MCF 10A (cell line): Measurements from ENCODE around the gene B4GALT5. TPM values are rescaled to one million over a fixed set of nuclear protein-coding genes. Genes with fewer than 3 reads are reported as not detected.
"Not testable (repeated sequence)": the region's sequence is repeated elsewhere in the genome, so short reads cannot be mapped to it uniquely, and the experiment has no call there.

Experiments used
- BruUV-seq: library from RNA; stranded (reverse); fragments of 400-500 nt; replicated peaks from 2 replicates; lab custom pipeline; 2021; lab: Mats Ljungman, UMichigan
- CTCF ChIA-PET: fragments of 300-600 bp; sonication (Branson Sonifier 250); formaldehyde crosslinking; extraction: SDS; loops from one replicate; lab custom pipeline; 2021; ENCODE audit warnings: antibody characterized with exemption, inconsistent platforms; lab: Yijun Ruan, JAX
- POLR2A ChIA-PET: fragments of 300-600, 350-650 bp; sonication (Branson Sonifier 250); formaldehyde crosslinking; extraction: SDS; loops from one replicate; lab custom pipeline; 2020; ENCODE audit warnings: antibody characterized with exemption, inconsistent platforms; lab: Yijun Ruan, JAX
- DNase-seq: peaks from one replicate; pipeline ENCODE4 v3.0.0-alpha.2; 2018; ENCODE audit not compliant: unreplicated experiment
- H3K27ac Mint-ChIP-seq: one replicate; pipeline ENCODE4 v1.8.0; 2022; ENCODE audit warnings: mild to moderate bottlenecking, low read depth, mixed read lengths; ENCODE audit not compliant: unreplicated experiment
- H3K27me3 Mint-ChIP-seq: one replicate; pipeline ENCODE4 v1.8.0; 2022; ENCODE audit warnings: mixed read lengths; ENCODE audit not compliant: insufficient read depth, unreplicated experiment
- H3K36me3 Mint-ChIP-seq: one replicate; pipeline ENCODE4 v1.8.0; 2022; ENCODE audit warnings: mild to moderate bottlenecking, moderate library complexity, mixed read lengths; ENCODE audit not compliant: insufficient read depth, unreplicated experiment
- H3K4me1 Mint-ChIP-seq: one replicate; pipeline ENCODE4 v1.8.0; 2022; ENCODE audit warnings: mixed read lengths; ENCODE audit not compliant: insufficient read depth, unreplicated experiment
- H3K4me3 Mint-ChIP-seq: one replicate; pipeline ENCODE4 v1.8.0; 2022; ENCODE audit warnings: mild to moderate bottlenecking, moderate library complexity, mixed read lengths; ENCODE audit not compliant: unreplicated experiment
- H3K9me3 Mint-ChIP-seq: one replicate; pipeline ENCODE4 v1.8.0; 2022; ENCODE audit warnings: mixed read lengths; ENCODE audit not compliant: unreplicated experiment
- intact Hi-C: fragments of 100-400 bp; cut with micrococcal nuclease; formaldehyde crosslinking; loops from 2 replicates; pipeline ENCODE4 v1.14.1; 2022
- total RNA-seq: library from RNA; stranded (reverse); gene quantifications from 2 replicates; pipeline ENCODE4 v1.2.3, GENCODE V29; 2022
- TF ChIP-seq, protein P1 (sequence below): fragments of 200-600 bp; IDR thresholded peaks from one replicate; pipeline ENCODE4 v1.8.0; 2022; ENCODE audit warnings: antibody characterized with exemption, mild to moderate bottlenecking; ENCODE audit not compliant: unreplicated experiment

B4GALT5 gene
- total RNA-seq, 1 experiment from 2014 or later: 17.1 TPM

DNA sequence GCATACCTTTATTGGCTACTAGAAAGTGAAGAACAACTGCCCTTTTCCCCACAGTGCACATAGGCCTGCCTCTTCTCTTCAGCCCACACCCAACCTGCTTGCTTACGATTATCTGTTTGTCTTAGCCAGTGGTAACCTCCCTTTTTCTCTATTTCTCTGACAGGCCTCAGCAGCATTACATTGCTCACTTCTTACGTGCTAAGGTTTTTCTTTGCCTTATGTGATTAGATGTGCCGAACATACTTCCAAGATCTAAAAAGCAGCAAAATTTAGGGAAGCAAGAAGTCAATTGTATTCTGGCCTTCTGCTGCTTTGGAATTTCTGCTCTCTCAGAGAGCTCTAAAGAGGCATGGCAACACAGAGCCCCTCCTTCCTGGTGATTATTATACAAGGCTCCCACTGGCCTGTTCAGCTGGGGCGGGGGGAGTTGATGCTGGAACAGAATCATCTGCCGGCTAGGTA, 7.0 kb downstream of the B4GALT5 start:
- H3K27ac Mint-ChIP-seq: no peak overlapping the region
- H3K4me3 Mint-ChIP-seq: no peak overlapping the region
- CTCF ChIA-PET: interaction anchor here (0.7 to 0.9 kb wide), 3 partner anchors 22 to 125 kb away, joined by 3 to 5 read pairs (median 4); no protein-coding TSS in a partner anchor
- BruUV-seq: no TSS peak
- peaks cover 18% of the 10 kb centered on the region for H3K4me1 Mint-ChIP-seq
- intact Hi-C loops: no loop called here
- POLR2A ChIA-PET: interaction anchor here (0.6 to 1.1 kb wide), 3 partner anchors 10 to 115 kb away, joined by 3 to 4 read pairs (median 3); no protein-coding TSS in a partner anchor
- TF ChIP-seq, protein P1, sequence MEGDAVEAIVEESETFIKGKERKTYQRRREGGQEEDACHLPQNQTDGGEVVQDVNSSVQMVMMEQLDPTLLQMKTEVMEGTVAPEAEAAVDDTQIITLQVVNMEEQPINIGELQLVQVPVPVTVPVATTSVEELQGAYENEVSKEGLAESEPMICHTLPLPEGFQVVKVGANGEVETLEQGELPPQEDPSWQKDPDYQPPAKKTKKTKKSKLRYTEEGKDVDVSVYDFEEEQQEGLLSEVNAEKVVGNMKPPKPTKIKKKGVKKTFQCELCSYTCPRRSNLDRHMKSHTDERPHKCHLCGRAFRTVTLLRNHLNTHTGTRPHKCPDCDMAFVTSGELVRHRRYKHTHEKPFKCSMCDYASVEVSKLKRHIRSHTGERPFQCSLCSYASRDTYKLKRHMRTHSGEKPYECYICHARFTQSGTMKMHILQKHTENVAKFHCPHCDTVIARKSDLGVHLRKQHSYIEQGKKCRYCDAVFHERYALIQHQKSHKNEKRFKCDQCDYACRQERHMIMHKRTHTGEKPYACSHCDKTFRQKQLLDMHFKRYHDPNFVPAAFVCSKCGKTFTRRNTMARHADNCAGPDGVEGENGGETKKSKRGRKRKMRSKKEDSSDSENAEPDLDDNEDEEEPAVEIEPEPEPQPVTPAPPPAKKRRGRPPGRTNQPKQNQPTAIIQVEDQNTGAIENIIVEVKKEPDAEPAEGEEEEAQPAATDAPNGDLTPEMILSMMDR: no peak
- DNase-seq: no peak
- no peaks in the 10 kb centered on the region for H3K9me3 Mint-ChIP-seq
- H3K36me3 Mint-ChIP-seq: peaks cover 3% of the 10 kb centered on the region
- no peaks in the 10 kb centered on the region for H3K27me3 Mint-ChIP-seq

DNA sequence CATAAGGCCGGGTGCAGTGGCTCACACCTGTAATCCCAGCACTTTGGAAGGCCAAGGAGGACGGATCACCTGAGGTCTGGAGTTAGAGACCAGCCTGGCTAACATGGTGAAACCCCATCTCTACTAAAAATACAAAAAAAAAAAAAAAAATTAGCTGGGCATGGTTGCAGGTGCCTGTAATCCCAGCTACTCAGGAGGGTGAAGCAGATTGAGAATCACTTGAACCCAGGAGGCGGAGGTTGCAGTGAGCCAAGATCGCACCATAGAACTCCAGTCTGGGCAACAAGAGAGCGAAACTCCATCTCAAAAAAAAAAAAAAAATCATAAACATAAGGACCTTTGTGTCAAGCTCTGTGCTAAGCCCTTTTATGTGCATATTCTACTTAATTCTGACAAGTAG, 7.8 kb downstream of the B4GALT5 start:
- H3K36me3 Mint-ChIP-seq, H3K27ac Mint-ChIP-seq, DNase-seq, H3K27me3 Mint-ChIP-seq, intact Hi-C loops, H3K9me3 Mint-ChIP-seq, BruUV-seq, H3K4me3 Mint-ChIP-seq: not testable (repeated sequence)
- CTCF ChIA-PET: interaction anchor here (0.7 kb wide), 1 partner anchor 22 kb away, joined by 4 read pairs; no protein-coding TSS in a partner anchor
- POLR2A ChIA-PET: interaction anchor here (0.8 to 1.1 kb wide), 3 partner anchors 9 to 15 kb away, joined by 3 to 4 read pairs (median 3); no protein-coding TSS in a partner anchor
- H3K4me1 Mint-ChIP-seq: peaks cover 16% of the 10 kb centered on the region

DNA sequence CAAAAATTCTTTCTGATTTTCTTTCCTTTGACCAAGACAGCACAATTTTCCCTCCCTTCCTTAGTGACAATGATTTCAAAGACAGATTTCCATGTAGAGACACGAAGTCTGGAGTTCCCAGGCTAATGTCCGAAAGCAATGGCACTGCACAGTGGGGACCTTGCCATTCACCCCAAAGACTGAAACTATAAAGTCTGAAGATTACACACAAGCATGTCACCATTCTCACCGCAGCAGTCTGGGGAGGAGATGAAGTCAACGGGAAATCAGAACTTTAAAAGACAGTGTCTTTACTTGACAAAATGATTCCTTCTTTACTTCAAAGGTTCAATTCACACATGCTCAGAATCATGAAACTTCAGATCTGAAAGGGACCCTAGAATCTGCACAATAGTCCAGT, 8.3 kb downstream of the B4GALT5 start:
- H3K27ac Mint-ChIP-seq: no peak overlapping the region
- no peaks in the 10 kb centered on the region for H3K27me3 Mint-ChIP-seq
- ChIA-PET CTCF (interaction anchor here (1.6 kb wide), 1 partner anchor 12 kb away, joined by 3 read pairs; no protein-coding TSS in a partner anchor), POLR2A (interaction anchor here (0.7 kb wide), 1 partner anchor 90 kb away, joined by 4 read pairs; no protein-coding TSS in a partner anchor)
- BruUV-seq: no TSS peak
- H3K36me3 Mint-ChIP-seq: peaks cover 8% of the 10 kb centered on the region
- no peaks in the 10 kb centered on the region for H3K9me3 Mint-ChIP-seq
- no peak for DNase-seq
- H3K4me3 Mint-ChIP-seq: no peak overlapping the region
- TF ChIP-seq, protein P1: no peak
- H3K4me1 Mint-ChIP-seq: peaks cover 21% of the 10 kb centered on the region
- intact Hi-C loops: no loop called here

DNA sequence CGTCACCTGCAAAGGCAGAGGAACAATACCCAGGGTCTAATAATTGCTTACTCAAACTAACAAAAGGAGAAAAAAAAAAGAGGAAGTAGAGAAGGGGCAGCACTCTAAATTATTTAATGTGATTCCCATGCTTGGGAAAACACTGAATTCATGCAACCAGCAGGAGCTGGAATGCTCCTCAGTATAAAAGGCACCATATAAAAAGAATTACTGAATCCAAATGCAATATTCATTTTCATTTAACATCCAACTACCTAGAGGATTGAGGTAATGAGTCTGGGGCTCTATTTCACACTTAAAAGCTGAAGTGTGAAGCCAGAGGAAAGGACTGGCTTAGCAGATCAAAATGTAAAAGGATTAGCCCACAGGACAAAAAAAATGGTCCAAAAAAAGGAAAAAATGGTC, 8.7 kb downstream of the B4GALT5 start:
- no TSS peak for BruUV-seq
- POLR2A ChIA-PET: interaction anchor here (0.7 kb wide), 2 partner anchors 39 to 90 kb away, joined by 3 to 4 read pairs; no protein-coding TSS in a partner anchor
- CTCF ChIA-PET: interaction anchor here (1.6 kb wide), 1 partner anchor 12 kb away, joined by 3 read pairs; no protein-coding TSS in a partner anchor
- Mint-ChIP-seq H3K27me3 (no peaks in the 10 kb centered on the region), H3K4me1 (peaks cover 24% of the 10 kb centered on the region), H3K36me3 (peaks cover 8% of the 10 kb centered on the region), H3K4me3 (no peak overlapping the region), H3K9me3 (no peaks in the 10 kb centered on the region), H3K27ac (no peak overlapping the region)
- intact Hi-C loops: no loop called here
- no peak for DNase-seq
- TF ChIP-seq, protein P1: no peak
